Fibroblast of pulmonary artery (primary cell): ENCODE measurements around the gene FARSB.

Experiments
- DNase-seq: peaks from one replicate; pipeline ENCODE4 v3.0.0-alpha.2; 2010; ENCODE audit warnings: low read depth
- H3K4me3 ChIP-seq: replicated peaks from 2 replicates; pipeline ENCODE4 v1.5.1; 2011; ENCODE audit warnings: low read depth, mild to moderate bottlenecking, control low read depth, low read length, moderate library complexity
- CTCF ChIP-seq: IDR thresholded peaks from 2 replicates; pipeline ENCODE4 v1.5.1; 2011; ENCODE audit warnings: mild to moderate bottlenecking, control low read depth, low read length, inconsistent platforms; ENCODE audit errors: missing control alignments

The FARSB gene

GRCh38 chr2:222572751-222573174 is 83.1 kb downstream of the FARSB start:
- TF ChIP-seq CTCF = no peak

GRCh38 chr2:222572264-222572721 is 83.6 kb downstream of the FARSB start:
- TF ChIP-seq CTCF = no peak
- no peak for DNase-seq
- H3K4me3 ChIP-seq = no peak overlapping the region

More at GRCh38 chr2:222572751-222573174, 83.1 kb downstream of the FARSB start:
- no peak overlapping the region for H3K4me3 ChIP-seq
- peak; percentile 66 for DNase-seq

GRCh38 chr2:222569826-222570225 is 86.1 kb downstream of the FARSB start:
- TF ChIP-seq CTCF = no peak
- no peak for DNase-seq
- no peak overlapping the region for H3K4me3 ChIP-seq

- no peak overlapping the region for H3K4me3 ChIP-seq
- peak; percentile 58 for DNase-seq
- no peak for TF ChIP-seq CTCF
Observed at GRCh38 chr2:222568865-222569264, 87.0 kb downstream of the FARSB start.

GRCh38 chr2:222566229-222566628 is 89.7 kb downstream of the FARSB start:
- H3K4me3 ChIP-seq = no peak overlapping the region
- no peak for DNase-seq
- TF ChIP-seq CTCF = no peak

GRCh38 chr2:222563936-222564335 is 92.0 kb downstream of the FARSB start:
- TF ChIP-seq CTCF = no peak
- H3K4me3 ChIP-seq = no peak overlapping the region
- no peak for DNase-seq

- DNase-seq = no peak
- TF ChIP-seq CTCF = no peak
- H3K4me3 ChIP-seq = no peak overlapping the region
Observed at GRCh38 chr2:222563106-222563718, 92.7 kb downstream of the FARSB start.
